Measurements from ENCODE around the gene TMA7B.

Gene TMA7B

DNA sequence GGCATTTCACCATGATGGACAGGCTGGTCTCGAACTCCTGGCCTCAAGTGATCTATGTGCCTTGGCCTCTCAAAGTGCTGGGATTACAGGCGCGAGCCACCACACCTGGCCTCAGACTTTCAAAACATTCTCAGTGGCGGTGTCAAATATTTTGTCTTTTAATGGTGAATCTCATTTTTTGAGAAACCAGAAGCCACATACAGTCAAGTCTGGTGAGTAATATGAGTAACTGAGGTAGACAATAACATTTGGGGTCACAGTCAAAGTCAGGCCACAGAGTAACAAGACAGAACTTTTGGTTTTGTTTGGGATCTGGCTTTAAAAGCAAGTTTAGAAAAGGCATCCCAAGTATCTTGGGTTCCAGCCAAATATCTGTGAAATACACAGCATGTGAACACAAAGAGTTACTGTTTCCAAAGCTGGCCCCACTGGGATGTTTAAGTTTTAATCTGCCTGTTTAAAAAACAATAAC lies 5.6 kb upstream of the TMA7B start:
- no peak for DNase-seq

DNA sequence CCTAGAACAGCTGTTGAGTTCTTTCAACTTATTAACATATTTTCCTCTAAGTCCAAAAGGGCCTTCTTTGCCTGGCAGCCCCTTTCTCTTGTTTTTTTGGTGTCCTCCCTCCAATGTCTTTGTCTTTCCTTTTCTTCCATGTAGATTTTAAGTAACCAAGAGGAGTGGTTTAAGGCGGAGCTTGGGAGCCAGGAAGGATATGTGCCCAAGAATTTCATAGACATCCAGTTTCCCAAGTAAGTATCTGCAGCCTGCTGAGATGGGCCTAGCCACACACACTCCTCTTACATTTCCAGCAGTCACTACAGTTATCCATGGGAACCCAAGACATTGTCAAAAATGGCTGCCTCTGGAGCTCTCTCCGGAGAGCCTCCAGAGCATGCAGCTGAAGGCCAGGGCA lies 4.5 kb upstream of the TMA7B start:
- no peak for DNase-seq

DNA sequence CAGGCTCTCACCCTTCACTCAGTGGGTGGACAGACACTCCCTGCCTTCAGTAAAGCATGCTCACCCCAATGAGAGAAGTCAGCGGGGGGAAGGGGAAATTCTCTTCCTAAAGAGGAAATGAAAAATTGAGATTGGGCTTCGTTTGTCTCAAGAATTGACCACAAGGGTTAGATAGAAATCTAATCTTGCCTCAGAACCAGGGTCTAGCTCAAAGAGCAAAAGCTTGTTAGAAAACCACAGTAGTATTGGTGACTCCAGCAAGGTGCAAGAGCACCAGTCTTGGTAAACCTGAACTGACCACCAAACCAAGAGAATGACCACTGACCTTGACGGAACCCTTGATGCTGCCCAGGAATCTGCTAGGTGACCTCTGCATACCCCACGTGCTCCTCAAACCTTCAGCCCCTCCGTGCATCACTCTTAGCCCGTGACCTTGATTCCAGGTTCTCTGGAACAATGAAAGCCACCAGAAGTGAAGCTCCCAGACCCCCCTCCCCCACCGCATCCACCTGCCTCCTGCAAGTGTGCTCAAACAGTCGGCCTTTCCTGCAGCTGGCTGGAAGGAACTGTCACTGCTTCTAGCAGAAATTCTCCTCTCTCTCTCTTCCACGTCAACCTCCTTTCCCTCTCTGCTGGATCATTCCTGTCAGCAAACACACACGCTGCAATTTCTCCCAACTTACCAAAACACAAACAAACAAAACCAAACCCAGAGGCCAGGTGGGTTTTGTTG lies 3.1 kb upstream of the TMA7B start:
- peak; percentile 26 for DNase-seq

DNA sequence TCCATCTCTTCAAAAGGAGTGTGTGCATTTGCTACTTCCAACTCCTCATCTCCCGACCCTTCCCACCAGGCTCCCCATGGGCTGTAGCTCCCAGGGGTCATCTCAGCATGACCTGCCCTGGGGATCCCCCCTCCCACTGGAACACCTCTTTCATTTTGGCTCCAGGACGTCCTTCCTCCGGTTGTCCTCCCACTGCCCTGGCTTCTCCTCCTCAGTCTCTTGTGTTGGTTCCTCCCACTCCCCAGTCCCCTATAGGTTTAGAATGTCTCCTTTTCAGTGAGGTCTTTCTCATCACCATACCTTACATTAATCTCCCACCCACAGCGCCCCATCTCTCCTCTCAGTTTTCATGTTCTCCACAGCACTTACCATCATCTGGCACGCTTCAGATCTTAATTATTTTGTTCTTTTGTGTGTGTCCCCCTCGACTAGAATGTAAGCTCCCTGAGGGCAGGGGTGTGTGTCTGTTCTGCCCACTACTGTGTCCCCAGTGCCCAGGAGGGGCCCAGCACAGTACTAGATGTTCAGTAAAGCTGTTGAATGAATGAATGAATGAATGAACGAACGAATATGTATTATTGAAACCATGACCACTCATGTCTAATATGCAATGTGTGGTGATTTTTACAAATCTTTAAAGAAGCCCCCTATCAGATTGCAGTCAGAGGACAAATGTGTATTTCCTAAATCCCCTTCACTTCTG lies 2.0 kb upstream of the TMA7B start:
- no peak for DNase-seq

DNA sequence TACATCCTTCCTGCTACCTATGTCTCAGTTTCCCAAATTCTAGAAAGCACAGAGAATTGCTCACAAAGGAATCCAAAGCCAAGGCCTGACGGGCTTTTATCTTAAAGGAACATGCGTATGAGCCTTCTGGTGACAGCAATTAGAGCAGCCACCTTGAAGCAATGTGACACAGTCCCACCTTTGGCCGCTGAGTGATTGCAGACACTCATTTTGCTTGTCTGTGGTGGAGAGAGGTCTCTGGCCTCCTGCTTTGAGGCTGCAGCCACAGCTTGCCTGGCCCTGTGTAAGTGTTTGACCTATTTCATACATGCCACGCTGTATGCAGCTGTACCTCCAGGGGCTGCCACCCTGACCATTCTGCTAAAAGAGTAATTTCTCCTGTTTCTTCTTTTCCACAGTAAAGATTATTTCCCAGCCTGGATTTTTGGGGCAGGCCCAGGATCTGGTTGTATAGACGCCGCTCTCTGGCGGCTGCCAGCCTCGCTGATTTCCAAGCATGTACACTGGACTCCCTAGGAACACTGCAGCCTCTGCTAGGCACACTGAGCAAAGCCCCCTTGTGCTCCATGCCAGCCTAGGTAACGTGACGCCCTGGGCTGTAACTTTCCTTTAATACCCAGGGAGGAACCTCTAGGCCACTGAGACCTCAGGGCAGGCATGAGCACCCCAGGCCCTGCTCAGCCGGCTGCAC lies 1.1 kb upstream of the TMA7B start:
- DNase-seq, result no peak

DNA sequence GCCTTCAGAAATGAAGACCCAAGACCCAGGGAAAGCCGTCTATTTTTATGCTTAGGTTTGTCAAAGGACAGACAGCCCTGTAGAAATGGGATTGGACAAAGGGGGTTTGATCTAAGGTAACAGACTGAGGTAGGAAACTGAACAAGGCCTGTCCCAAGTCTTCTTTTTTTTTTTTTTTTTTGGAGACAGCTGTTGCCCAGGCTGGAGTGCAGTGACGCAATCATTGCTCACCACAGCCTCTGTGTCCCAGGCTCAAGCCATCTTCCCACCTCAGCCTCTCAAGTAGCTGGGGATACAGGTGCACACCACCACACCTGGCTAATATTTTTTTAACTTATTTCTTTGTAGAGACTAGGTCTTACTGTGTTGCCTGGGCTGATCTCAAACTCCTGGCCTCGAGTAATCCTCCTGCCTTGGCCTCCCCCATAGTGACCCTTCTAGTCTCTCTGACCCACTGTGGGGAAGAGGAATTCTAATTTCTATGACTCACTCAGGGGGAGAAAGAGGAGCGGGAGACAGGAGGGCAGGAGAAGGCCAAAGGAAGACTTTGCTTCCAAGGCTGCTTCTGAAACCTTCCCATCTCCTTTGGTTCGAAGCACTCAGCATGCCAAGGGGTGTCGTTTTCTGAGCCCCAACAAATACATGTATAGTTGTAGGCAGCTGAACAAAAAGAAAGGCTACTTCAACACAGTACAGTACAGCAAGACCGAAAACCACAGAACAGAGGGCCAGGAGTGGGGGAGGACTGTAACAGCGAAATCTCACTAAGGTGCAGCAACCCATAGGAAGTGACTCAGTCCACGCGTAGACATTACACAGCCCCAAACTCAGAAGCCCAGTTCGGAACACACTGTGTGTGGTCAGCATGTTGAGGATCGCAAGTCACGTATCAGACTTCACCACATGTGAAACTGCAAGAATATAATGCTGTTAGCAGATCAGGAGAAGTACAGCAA lies 872 bp downstream of the TMA7B start:
- peak; percentile 50 for DNase-seq

DNA sequence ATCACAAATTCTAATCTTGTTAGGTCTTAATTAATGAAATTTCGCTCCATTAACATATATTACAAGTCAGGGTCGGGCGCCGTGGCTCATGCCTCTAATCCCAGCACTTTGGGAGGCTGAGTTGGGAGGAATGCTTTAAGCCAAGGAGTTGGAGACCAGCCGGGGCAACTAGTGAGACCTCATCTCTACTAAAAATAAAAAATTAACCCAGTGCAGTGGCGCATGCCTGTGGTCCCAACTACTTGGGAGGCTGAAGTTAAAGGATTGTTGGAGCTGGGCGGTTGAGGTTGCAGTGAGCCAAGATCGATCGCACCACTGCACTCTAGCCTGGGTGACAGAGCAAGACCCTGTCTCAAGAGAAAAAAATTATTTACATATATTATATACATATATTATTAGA lies 1.9 kb downstream of the TMA7B start:
- DNase-seq, result no peak

DNA sequence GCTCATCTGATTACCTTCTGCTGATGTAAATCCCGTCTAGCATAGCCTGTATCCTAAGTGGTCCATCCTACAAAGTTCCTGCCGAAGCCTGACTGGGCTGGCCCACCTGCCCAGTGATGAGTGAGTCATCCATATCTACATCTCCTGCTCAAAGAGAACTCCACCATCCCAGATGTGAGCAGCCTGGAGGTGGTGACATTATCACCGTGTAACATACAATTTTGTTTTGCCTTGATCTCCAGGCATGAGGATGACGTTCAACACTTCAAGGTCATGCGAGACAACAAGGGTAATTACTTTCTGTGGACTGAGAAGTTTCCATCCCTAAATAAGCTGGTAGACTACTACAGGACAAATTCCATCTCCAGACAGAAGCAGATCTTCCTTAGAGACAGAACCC lies 5.6 kb downstream of the TMA7B start:
- DNase-seq, result no peak

DNA sequence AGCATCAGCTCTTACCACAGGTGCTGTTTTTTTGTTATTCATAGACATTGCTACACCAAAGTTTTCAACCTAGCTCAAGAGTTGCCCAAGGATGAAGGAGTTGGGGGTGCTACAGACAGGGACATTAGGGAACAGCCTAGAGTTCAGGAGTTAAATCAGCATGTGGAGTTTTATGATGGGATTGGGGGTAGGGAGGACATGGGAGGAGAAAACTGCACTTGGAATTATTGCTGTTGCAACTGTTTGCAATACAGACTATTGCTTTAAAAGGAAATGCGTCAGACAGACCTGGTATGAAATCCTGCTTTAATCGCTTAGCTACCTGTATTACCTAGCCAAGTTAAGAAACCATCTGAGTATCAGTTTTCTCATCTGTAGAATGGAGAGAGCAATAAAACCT lies 6.3 kb downstream of the TMA7B start:
- no peak for DNase-seq

DNA sequence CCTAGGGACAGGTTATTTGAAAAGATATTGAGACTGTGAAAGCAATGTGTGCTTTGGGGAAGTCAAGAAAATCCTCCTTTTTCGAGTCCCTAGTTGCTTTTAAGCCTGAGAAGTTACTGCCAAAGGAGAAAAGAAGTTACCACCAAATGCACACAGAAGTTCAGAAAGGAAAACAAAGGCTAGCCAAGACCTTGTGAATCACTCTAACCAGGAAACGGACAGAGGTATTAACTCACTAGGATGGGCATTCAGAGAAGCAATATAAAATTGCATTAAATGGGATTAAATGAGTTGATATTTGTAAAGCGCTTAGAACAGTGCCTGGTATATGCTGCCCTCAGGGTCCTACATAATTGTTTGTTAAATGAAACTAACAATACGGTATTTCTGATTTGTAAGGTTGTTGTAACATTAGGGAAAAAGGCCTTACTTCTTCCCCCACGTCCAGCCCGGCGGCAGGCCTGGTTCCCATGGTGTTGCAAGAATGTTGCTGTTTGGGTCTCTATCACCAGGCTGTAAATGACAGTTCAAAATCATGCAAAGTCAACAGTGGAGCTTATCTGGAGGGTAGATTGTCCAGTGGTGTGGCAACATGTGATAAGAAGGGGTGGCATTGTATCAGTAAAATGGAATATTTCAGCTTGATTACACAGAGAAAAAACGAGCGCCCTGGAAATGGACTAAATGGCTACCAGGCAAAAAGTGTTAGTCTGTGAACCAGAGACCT lies 7.1 kb downstream of the TMA7B start:
- DNase-seq, result no peak

DNA sequence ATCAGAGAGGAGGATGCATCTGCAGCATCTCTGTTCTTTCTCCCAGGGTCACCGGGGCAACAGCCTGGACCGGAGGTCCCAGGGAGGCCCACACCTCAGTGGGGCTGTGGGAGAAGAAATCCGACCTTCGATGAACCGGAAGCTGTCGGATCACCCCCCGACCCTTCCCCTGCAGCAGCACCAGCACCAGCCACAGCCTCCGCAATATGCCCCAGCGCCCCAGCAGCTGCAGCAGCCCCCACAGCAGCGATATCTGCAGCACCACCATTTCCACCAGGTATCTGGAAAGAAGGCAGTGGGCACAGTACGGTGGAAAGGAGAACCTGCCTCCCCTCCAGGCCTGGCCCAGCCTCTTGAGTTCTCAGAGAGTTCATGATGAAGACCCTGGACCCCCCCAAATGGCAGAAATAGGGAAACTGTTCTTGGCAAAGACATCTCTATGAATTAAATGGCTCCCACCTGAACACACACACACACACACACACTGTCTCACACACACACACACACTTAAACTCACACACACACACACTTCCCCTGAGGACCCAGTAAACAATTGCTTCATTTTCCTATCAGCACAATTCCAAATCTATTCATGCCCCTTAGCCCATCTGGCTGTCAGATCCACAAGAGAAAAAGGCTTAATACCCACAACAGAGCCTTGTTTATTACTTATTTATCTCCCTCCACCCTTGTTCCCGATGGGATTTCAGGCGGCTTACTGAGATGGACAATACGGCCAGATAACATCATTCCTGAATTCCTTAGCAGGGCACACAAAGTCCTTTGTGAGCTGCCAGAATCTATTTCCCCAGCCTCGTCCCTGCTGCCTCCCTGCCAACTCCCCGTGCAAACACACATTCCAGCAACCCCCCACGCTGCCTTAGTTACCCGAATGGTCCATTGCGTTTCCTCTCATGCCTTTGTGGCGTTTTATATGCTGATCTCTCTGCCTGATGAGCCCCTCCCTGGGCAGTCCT lies 8.1 kb downstream of the TMA7B start:
- DNase-seq, result no peak

DNA sequence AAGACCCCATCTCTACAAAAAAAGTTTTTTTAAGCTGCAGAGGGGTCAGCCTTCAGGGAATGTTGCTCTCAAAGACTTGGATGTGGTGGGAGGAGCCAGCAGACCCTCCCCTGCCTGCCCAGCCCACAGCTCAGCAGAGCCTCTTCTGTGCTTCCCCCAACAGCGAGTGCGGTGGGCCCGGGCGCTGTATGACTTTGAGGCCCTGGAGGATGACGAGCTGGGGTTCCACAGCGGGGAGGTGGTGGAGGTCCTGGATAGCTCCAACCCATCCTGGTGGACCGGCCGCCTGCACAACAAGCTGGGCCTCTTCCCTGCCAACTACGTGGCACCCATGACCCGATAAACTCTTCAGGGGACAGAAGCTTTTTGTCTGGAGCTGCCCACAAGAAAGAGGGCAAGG lies 10.5 kb downstream of the TMA7B start:
- DNase-seq, result no peak

DNA sequence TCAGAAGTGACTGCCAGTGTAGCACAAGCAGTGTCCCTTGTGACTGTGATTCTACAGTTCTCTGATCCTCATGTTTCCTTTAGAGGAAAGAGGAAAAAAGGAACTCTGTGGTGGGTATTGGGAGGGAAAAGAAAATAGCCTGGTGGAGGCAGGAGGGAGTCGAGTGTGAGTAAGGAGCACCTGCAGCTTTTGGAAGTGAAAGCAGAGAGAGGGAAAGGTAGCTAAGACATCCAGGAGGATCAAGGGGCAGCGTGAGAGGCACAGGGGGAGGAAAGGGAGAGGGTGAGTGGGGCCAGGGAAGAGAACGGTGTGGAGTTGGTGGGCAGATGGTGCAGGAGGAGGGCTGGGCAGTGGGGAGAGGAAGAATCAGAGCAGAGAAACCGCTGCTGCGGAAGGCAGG lies 12.4 kb downstream of the TMA7B start:
- DNase-seq, result no peak

DNA sequence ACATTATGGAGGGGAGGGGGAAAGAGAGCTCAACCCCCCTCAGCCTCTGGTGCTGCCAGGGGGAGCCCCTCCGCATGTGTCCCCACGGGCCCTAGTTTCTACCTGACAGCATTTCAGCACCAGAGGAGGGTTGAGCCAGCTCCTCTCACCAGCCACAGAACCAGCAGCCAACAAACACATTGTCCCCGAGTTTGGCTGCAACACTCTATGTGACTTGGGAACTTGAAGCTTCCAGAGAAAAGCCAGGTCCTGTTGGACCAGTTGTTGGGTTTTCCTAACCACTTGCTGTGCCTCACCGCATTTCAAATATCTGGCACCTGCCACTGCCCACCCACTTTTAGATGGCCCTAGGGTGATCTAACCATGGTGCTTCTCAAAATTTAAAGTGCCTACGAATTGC lies 13.5 kb downstream of the TMA7B start:
- no peak for DNase-seq

DNA sequence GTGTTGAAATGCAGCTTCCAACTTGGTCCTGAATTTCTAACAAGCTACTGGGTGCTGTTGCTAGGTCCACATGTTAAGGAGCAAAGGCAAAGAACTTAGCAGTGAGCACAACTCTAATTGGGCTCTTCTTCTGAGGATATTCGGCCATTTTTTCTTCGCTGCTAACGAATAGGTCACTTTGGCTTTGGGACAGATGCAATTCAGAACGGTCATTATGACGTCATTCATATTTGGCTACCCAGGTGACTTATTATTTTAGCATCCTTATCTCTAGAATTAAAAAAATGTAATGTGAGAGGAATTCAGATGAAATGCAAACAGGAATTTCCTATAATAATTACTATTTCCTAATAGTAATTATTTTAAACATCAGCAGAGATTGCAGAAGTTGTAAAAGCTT lies 13.9 kb downstream of the TMA7B start:
- no peak for DNase-seq

DNA sequence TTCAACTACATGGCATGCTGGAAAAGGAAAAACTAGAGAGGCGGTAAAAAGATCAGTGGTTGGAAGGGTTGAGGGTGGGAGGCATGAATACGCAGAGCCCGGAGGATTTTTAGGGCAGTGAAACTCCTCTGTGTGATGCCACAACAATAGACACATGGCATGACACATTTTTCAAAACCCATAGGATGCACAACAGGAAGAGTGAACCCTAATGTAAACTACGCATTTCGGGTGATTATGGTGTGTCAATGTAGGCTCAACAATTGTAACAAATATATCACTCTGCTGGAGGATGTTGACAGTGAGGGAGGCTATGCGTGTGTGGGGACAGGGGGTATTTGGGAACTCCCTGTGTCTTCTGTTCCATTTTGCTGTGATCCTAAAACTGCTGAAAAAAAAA lies 18.9 kb downstream of the TMA7B start:
- DNase-seq, result no peak

DNA sequence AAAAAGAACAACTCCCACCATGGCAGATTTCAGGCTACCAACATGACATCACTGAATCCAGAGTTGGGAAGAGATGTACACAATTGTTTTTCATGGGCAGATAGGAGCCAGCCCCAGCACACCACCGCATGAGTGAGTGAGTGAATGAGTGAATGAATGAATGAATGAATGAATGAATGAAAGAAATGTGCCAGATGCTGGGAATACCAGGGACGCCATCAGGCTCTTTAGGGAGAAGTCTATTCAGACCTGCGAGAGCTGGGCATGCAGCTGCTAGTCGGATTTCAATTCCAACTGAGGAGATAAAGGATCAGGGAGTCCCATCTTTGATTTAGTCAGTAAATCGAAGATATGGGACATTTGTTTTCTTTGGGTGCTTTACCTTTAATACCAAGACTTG lies 19.3 kb downstream of the TMA7B start:
- no peak for DNase-seq

DNA sequence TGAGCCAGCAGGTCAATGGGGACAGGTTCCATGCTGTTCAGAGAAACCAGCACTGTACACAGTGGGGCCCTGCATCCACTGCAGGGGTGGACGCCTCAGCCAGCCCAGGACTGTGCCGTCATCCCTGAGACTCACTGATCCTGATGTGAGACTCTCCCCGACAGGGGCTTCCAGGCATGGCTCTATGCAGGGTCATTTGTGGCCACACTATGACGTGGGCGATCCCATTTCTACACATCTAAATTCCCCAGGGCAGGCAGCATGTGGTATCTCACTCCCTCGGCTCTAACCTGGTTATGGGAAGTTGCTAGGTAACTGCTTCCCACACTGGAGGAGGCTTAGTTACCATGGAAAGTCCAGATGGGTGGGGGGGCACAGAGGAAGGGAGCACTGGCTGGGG lies 20.4 kb downstream of the TMA7B start:
- no peak for DNase-seq

DNA sequence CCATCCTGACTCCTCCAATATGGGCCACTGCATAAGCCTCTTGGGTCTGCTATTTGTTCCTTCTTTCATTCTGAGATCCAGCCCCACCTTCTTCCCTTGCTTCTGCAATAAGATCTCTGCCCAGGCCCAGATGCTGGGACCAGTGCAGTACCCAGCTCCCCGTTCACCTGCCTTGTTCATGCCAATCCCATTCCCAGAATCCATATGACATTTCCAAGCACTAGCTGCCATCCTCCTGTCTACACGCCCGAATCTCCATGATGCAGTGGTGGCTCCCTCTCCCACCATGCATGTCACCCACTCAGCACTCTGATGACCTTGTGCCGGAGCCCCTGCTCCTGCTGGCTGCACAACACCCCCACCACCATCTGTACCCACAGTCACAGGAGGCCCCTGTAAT lies 23.1 kb downstream of the TMA7B start:
- DNase-seq, result no peak

DNA sequence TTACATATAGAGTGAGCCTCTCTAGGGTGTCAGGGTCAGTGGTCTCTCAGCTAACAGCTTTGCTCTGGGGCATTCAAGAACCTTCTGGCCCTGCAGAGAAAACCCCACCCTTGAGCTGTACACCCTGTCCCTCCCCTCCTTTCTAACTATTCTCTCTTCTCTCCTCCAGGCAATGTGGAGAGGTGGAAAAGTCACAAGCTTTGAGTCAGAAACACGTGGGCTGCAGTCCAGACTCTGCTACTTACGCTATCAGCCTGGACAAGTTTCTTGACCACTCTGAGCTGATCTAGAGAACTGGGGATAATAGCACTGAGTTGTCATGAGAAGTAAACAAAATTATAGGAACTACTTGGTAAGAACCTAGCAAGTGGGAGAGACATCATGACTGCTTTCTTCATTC lies 23.8 kb downstream of the TMA7B start:
- no peak for DNase-seq

DNA sequence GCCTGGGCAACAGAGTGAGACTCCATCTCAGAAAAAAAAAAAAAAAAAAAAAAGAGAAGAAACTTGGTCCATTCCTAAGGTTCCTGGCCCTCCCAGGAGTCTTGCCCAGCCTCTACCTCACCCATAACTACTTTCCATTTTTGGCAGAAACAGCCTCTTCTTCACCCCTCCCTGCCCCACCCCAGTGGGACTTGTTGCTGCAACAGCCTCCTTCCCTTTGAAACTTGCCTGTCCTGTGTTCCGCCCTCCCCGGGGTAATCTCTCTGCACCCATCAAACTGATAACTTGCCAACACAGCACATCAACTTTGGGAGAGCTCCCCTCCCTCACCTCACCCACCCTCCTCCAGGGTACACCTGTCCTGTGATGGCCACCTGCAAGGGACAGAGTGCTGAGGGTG lies 24.5 kb downstream of the TMA7B start:
- no peak for DNase-seq

Measured in RPMI8226 (cell line).